HG03108 (cell line): ENCODE results near the gene PLXNB2.
A peak's percentile ranks its signal among the peaks of the same experiment; 100 is the strongest.
"Not testable (repeated sequence)": the region's sequence is repeated elsewhere in the genome, so short reads cannot be mapped to it uniquely, and the experiment has no call there.

Experiments used
- ATAC-seq: cut with Tn5 transposase; IDR thresholded peaks from one replicate; pipeline ENCODE4 v1.9.1; 2021; ENCODE audit warnings: moderate library complexity; ENCODE audit not compliant: unreplicated experiment

Gene PLXNB2

DNA sequence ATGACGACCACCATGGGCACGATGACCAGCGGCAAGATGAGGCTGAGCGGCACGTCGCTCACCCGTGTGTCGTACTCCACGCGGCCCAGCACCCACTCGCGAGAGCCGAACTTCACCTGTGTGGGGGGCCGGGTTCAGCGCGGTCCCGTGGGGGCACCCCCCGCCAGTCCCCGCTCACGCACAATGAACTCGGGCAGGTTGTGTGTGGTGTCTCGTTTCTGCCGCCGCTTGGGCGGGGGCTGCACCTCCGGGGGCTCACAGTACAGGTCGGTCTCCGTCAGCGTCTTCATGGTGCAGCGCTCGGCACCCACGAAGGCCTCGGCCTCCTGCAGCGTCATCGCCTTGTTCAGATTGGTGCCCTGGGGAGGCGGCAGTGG, 26.1 kb downstream of the PLXNB2 start:
- no peak for ATAC-seq

GRCh38 chr22:50280708-50281383, 26.6 kb downstream of the PLXNB2 start:
- ATAC-seq, result no peak

DNA sequence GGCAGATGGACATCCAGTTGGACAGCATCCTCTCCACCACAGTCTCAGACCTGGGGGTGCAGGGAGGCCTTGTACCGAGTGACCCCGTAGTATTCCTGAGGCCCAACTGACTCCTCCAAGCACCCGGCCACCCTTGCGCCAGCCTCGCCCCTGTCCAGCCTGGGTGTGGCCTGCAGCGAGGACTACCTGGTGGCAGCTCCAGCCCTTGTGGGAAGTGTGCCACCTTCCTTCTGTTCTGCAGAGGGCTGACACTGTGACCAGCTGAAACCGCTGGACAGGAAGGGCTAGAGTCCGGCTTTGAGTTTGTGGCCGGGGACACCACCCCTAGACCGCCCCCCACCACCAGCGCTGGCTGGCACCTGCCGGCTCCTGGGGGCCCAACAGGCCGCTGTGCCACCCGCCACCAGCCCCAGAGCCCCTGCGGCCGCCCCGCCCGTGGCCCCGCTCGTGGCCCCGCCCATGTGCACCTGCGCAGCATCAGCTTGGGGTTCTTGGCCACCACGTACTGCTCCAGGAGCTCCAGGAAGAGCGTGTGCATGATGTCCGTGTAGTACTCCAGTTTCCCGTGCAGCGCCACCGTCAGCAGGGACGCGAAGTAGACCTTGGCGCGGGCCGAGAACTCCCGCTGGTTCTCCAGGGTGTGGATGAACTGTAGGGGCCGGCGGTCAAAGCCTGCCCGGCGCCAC, 27.3 kb downstream of the PLXNB2 start:
- ATAC-seq, result no peak

GRCh38 chr22:50278956-50279619, 28.4 kb downstream of the PLXNB2 start:
- no peak for ATAC-seq

DNA sequence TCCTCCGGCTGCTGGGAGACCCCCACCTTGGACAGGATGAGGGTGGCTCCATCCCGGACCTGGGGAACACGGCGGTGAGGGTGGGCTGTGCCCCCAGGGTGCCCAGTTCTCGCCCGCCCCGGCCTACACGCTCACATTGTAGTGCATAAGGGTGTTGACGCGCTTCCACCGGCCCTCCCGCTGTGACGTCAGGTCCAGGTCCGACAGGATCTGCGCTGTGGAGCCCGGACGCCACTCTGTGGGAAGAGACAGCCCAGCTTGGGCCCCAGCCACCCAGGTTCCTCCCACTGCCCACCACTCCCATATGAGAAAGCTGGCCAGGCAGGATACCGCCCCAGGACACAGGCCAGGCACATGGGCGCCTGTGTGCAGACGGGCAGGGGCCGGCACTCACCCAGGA, 29.0 kb downstream of the PLXNB2 start:
- no peak for ATAC-seq

DNA sequence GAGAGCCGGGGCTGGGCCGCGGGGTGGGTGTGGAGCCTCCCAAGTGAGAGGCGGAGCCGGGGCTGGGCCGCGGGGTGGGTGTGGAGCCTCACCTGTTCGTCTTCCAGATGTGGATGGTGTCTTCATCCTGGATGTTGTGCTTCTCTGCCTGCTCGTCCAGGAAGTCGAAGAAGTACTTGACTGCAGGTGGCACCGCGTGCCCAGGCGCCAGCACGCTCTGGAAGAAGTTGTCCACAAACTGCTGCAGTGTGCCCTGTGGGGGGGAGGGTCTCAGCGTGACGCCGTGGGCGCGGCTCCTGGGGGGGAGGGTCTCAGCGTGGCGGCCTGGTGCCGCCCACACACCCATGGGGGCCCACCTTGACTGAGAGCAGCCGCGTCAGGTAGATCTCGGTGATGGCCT, 29.7 kb downstream of the PLXNB2 start:
- no peak for ATAC-seq

- ATAC-seq, result peak; percentile 42
Measured at GRCh38 chr22:50276143-50276542, 31.3 kb downstream of the PLXNB2 start.

DNA sequence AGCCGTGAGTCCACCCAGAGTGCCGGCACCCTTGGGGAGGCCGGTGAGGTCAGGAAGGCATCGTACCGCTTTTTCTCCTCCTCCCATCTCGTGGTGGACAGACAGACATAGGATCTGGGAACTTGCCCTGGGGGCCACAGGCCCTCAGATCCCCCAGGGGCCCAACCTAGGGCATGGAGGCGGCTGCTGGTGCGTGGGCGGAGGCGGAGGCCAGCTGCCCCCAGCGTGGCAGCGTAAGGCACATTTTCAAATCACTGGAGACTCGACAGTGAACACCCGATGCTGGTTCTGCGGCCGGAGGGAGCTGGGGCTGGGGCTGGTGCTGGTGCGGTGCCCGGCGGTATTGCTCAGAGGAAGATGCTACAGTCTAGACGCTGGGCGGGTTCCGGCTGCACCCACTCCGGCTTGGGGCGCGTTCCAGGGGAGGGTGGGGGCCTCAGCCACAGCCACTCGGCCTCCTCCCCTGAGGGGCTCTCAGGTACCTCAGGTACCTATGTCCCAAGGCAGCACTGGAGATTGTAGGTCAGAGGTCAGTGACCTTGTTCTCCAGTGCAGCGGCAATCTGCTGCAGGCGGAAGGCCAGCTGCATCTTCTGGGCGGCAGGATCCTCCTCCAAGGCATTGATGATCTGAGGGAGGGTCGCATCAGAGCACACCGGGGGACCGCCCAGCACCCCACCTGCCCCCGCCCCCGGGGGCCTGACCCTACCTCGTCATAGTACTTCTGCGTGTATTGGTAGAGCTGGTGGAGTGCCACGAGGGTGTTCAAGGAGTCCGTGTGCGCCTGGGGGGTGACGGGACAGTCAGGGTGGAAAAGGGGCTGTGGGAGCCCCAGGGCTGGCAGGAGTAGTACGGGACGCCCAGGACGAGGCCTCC, 32.0 kb downstream of the PLXNB2 start:
- ATAC-seq, result no peak

DNA sequence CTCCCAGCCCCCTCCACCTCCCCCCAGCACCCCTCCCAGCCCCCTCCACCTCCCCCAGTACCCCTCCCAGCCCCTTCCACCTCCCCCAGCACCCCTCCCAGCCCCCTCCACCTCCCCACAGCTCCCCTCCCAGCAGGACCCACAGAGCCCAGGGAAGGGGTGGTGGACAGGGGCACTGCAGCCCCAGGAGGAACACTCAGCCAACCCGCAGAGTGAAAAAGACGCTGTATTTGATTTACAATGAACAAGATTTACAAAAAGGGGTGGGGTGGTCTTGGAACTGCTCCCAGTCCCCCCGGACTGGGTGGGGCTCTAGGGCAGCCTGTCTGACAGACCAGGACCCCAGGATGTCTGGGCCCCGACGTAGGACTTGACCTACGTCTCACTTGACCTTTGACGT, 32.7 kb downstream of the PLXNB2 start:
- no peak for ATAC-seq

DNA sequence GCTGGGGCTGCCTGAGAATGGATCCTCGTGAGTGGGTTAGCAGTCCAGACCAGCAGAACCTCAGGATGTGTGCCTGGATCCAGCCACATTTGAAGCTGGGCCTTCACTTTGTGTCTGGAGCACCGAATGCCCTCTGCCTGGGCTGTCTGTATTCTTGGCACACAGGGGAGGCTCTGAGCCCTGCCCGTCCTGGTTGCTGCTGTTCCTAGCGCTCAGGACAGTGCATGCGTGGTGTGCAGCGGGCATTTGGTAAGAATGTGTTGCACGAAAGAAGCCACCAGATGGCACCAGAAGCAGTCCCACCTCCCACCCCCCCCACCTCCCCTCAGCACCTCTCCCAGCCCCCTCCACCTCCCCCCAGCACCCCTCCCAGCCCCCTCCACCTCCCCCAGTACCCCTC, 33.1 kb downstream of the PLXNB2 start:
- no peak for ATAC-seq

DNA sequence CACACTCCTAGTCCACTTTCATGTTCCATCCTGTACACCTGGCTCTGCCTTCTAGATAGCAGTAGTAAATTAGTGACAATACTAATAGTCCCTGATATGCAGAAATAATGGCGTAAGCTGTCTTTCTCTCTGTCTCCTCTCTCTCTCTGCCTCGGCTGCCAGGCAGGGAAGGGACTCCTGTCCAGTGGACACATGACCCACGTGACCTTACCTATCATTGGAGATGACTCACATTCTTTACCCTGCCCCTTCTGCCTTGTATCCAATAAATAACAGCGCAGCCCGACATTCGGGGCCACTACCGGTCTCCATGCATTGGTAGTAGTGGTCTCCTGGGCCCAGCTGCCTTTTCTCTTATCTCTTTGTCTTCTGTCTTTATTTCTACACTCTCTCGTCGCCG, 33.7 kb downstream of the PLXNB2 start:
- ATAC-seq, result not testable (repeated sequence)

- not testable (repeated sequence) for ATAC-seq
Measured at GRCh38 chr22:50273352-50273751, 34.1 kb downstream of the PLXNB2 start.

- no peak for ATAC-seq
Measured at GRCh38 chr22:50272044-50272802, 35.2 kb downstream of the PLXNB2 start.

GRCh38 chr22:50271519-50271970, 35.9 kb downstream of the PLXNB2 start:
- no peak for ATAC-seq

- peak; percentile 33 for ATAC-seq
Measured at GRCh38 chr22:50270666-50271394, 36.6 kb downstream of the PLXNB2 start.

DNA sequence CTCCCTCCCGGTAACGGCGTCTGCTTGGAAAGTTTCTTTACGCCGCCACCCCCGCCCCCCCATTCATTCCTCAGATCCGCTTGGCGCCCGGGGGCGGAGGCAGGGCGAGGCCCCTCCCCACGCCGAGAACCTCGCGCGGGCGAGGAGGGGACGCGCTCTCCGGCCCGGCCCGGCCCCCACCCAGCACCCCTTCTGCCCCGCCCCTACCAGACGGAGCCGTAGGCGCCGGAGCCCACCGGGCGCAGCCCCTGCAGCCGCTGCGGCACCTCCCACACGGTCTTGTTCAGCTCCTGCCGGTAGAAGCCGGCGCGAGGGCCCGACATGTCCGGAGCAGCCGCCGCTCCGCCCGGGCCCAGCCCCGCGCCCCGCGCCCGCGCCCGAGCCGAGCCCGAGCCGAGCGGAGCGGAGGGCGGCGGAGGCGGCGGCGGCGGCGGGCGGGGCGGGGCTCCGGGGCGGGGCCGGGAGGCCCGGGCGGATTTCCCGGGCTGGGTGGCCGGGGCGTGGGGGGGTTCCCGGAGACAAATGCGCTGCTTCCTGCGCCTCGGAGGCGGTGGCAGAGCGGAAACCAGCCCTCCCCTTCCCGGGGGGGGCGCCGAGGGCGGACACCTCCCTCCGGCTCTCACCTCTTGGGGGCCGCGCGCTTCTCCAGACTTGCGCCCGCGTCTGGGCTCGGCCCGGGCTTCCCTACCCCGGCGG, 37.3 kb downstream of the PLXNB2 start, which contains the start of gene MAPK11:
Gene MAPK11 (minus strand): TSS at position 411 of the 696 bp plus-strand sequence. CDS start 88 bp downstream, at position 323.
- no peak for ATAC-seq

- no peak for ATAC-seq
Measured at GRCh38 chr22:50269573-50269969, 37.9 kb downstream of the PLXNB2 start.

- no peak for ATAC-seq
Measured at GRCh38 chr22:50268655-50269113, 38.8 kb downstream of the PLXNB2 start.
